ENCODE results near the gene WFDC13. TPM values are rescaled to one million over a fixed set of nuclear protein-coding genes. Genes with fewer than 3 reads are reported as not detected.

The WFDC13 gene, protein sequence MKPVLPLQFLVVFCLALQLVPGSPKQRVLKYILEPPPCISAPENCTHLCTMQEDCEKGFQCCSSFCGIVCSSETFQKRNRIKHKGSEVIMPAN
- not detected in 5 replicates for total RNA-seq (2022; extraction: Qiagen RNA extraction)

DNA sequence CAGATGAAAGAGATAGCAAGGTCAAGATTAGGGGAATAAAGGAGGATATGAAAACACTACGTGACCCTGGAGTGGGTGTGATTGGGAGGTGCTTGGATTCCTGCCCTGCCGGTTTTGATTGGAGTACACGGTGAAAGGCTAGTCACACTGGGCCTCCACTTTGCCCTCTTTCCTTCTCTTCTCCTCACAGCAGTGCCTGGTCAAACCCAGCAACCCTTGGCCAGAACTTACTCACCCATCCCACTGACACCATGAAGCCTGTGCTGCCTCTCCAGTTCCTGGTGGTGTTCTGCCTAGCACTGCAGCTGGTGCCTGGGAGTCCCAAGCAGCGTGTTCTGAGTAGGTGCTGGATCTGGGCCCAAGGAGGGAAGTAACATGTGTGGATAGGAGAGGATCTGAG is at the start of gene WFDC13:
Gene WFDC13, plus strand, starts transcription at position 166 of the 400 bp plus-strand sequence. Its CDS starts 86 bp downstream, at position 252.

DNA sequence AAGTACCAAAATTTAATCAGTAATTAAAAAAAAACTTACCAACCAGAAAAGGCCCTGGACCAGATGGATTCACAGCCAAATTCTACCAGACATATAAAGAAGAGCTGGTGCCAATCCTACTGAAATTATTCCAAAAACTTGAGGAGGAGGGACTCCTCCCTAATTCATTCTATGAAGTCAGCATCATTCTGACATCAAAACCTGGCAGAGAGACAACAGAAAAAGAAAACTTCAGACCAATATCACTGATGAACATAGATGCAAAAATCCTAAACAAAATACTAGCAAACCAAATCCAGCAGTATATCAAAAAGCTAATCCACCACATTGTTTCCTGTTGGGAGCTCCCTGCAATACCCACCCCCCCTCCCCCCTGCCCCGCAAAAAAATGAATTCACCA is 31.7 kb upstream of the WFDC13 start, which contains the start of gene WFDC11:
Gene WFDC11, minus strand, starts transcription at position 101 of the 400 bp plus-strand sequence. CDS start 19,639 bp downstream, outside the sequence.

DNA sequence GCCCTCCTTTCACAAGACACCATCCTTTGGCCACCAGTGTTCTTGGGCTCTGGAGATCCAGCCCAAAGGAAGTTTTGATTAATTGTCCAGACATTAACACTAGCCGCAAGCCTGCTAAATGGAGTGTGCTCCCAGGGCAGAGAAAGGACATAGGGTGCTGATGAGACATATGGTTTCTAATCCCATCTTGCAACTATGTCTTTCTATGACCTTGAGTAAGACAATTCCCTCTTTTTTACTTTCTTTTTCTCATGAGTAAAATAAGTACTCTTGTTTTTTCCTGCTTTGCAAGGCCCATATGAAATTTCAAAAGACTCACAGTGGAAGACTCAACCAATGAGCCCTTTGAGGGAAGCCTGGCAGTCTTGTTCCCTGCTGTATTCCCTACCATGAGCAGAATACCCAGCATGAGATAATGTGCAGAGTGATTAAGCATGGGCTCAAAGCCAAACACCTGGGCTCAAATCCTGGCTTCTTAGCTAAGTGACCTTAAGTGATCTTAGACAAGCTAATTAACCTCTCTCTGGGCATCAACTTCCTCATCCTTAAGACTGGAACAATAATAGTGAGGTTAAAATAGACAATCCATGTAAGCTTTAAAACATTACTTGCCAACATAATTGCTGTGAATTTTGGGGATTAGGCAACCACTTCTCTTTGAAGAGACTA is 3.3 kb downstream of the WFDC13 start, which contains the start of gene WFDC10B:
Gene WFDC10B, minus strand, starts transcription at position 51 of the 669 bp plus-strand sequence. CDS start 19,027 bp downstream, outside the sequence.

DNA sequence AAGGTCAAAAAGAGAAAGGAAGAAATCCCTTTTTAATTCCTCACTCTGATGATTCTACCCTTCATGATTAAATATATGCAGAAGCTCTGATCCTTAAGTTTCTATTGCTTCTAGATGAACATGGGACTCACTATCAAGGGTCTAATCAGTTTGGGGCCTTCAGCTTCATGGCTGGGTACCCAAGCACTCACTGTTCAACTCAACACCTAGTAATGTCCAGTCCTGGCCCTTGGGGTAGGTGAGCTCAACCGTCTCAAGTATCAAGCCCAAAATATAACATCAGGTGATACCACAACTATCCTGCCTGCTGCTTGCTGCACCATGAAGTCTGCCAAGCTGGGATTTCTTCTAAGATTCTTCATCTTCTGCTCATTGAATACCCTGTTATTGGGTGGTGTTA is 20.2 kb downstream of the WFDC13 start, which contains the start of gene SPINT4:
Gene SPINT4, plus strand, starts transcription at position 301 of the 400 bp plus-strand sequence. Its CDS starts 21 bp downstream, at position 322.

Other genes starting within 250 kb of the WFDC13 start
- 0.35 TPM in 1 of 5 replicates, not detected in the others for gene WFDC2, start 232.3 kb upstream of the WFDC13 start, total RNA-seq (2022; extraction: Qiagen RNA extraction)
- gene SPINT3, start 186.4 kb upstream of the WFDC13 start, total RNA-seq (2022; extraction: Qiagen RNA extraction): not detected in 5 replicates
- gene WFDC6, start 162.6 kb upstream of the WFDC13 start, total RNA-seq (2022; extraction: Qiagen RNA extraction): not detected in 5 replicates
- not detected in 5 replicates for gene EPPIN, start 154.6 kb upstream of the WFDC13 start, total RNA-seq (2022; extraction: Qiagen RNA extraction)
- not detected in 5 replicates for gene WFDC8, start 122.8 kb upstream of the WFDC13 start, total RNA-seq (2022; extraction: Qiagen RNA extraction)
- gene WFDC10A, start 72.3 kb upstream of the WFDC13 start, total RNA-seq (2022; extraction: Qiagen RNA extraction): not detected in 5 replicates
- gene WFDC9, start 70.8 kb upstream of the WFDC13 start, total RNA-seq (2022; extraction: Qiagen RNA extraction): not detected in 5 replicates
- gene WFDC11, start 31.8 kb upstream of the WFDC13 start, total RNA-seq (2022; extraction: Qiagen RNA extraction): not detected in 5 replicates
- not detected in 5 replicates for gene WFDC10B, start 3.0 kb downstream of the WFDC13 start, total RNA-seq (2022; extraction: Qiagen RNA extraction)
- gene SPINT4, start 20.3 kb downstream of the WFDC13 start, total RNA-seq (2022; extraction: Qiagen RNA extraction): not detected in 5 replicates
- gene WFDC3, start 89.8 kb downstream of the WFDC13 start, total RNA-seq (2022; extraction: Qiagen RNA extraction): not detected in 5 replicates
- 31.5 to 37.5 TPM (median 35.1 TPM) in 5 replicates for gene DNTTIP1, start 89.9 kb downstream of the WFDC13 start, total RNA-seq (2022; extraction: Qiagen RNA extraction)
- gene UBE2C, start 110.6 kb downstream of the WFDC13 start, total RNA-seq (2022; extraction: Qiagen RNA extraction): 205 to 246 TPM (median 237 TPM) in 5 replicates
- 0.13 to 0.28 TPM (median 0.23 TPM) in 4 of 5 replicates, not detected in the other for gene TNNC2, start 125.3 kb downstream of the WFDC13 start, total RNA-seq (2022; extraction: Qiagen RNA extraction)
- gene SNX21, start 131.8 kb downstream of the WFDC13 start, total RNA-seq (2022; extraction: Qiagen RNA extraction): 8.5 to 10.1 TPM (median 9.2 TPM) in 5 replicates
- gene ACOT8, start 155.4 kb downstream of the WFDC13 start, total RNA-seq (2022; extraction: Qiagen RNA extraction): 16.3 to 19.4 TPM (median 18.4 TPM) in 5 replicates
- gene ZSWIM3, start 155.6 kb downstream of the WFDC13 start, total RNA-seq (2022; extraction: Qiagen RNA extraction): 1.6 to 1.9 TPM (median 1.7 TPM) in 5 replicates
- 4.6 to 7.2 TPM (median 5.9 TPM) in 5 replicates for gene ZSWIM1, start 179.2 kb downstream of the WFDC13 start, total RNA-seq (2022; extraction: Qiagen RNA extraction)
- gene SPATA25, start 185.6 kb downstream of the WFDC13 start, total RNA-seq (2022; extraction: Qiagen RNA extraction): 0.26 to 0.86 TPM (median 0.52 TPM) in 5 replicates
- 0.72 to 1.2 TPM (median 0.95 TPM) in 5 replicates for gene NEURL2, start 189.2 kb downstream of the WFDC13 start, total RNA-seq (2022; extraction: Qiagen RNA extraction)
- 92.5 to 118 TPM (median 109 TPM) in 5 replicates for gene CTSA, start 189.3 kb downstream of the WFDC13 start, total RNA-seq (2022; extraction: Qiagen RNA extraction)
- 1.4 to 1.9 TPM (median 1.7 TPM) in 5 replicates for gene PLTP, start 210.1 kb downstream of the WFDC13 start, total RNA-seq (2022; extraction: Qiagen RNA extraction)
- gene PCIF1, start 232.6 kb downstream of the WFDC13 start, total RNA-seq (2022; extraction: Qiagen RNA extraction): 29.3 to 37.0 TPM (median 33.4 TPM) in 5 replicates

Measured in A549 treated with Hydrocortisone at 1 μM for 4 hours (cell line).